Smooth muscle cell (in vitro differentiated cells): Measurements from ENCODE around the gene USP6NL. TPM values are rescaled to one million over a fixed set of nuclear protein-coding genes. Genes with fewer than 3 reads are reported as not detected.

Source experiments
- DNase-seq: peaks from one replicate; lab custom pipeline; 2025; ENCODE audit not compliant: unreplicated experiment; lab: John Stamatoyannopoulos, UW
- H2AFZ ChIP-seq: fragments of 200-600 bp; sonication (generic); 2 replicates; pipeline ENCODE4 v1.6.0; 2016; ENCODE audit warnings: antibody characterized with exemption, low read depth, mild to moderate bottlenecking
- H3F3A ChIP-seq: fragments of 200-600 bp; sonication (generic); 2 replicates; pipeline ENCODE4 v1.6.0; 2017; ENCODE audit warnings: antibody characterized with exemption, low read depth
- H3K27ac ChIP-seq: fragments of 200-600 bp; sonication (generic); 2 replicates; pipeline ENCODE4 v1.5.1; 2016; ENCODE audit warnings: low read depth, mild to moderate bottlenecking
- H3K27me3 ChIP-seq: fragments of 200-600 bp; sonication (generic); 2 replicates; pipeline ENCODE4 v1.6.1; 2016; ENCODE audit warnings: low read depth, mild to moderate bottlenecking
- H3K36me3 ChIP-seq: fragments of 200-600 bp; sonication (generic); 2 replicates; pipeline ENCODE4 v1.5.1; 2016; ENCODE audit warnings: low read depth
- H3K4me1 ChIP-seq: fragments of 200-600 bp; sonication (generic); 2 replicates; pipeline ENCODE4 v1.5.1; 2016; ENCODE audit warnings: low read depth
- H3K4me2 ChIP-seq: fragments of 200-600 bp; sonication (generic); 2 replicates; pipeline ENCODE4 v1.6.0; 2016; ENCODE audit warnings: mild to moderate bottlenecking
- H3K4me3 ChIP-seq: fragments of 200-600 bp; sonication (generic); 2 replicates; pipeline ENCODE4 v1.5.1; 2016; ENCODE audit warnings: mild to moderate bottlenecking
- H3K79me2 ChIP-seq: fragments of 200-600 bp; sonication (generic); 2 replicates; pipeline ENCODE4 v1.6.0; 2016; ENCODE audit warnings: low read depth, mild to moderate bottlenecking
- H3K9ac ChIP-seq: fragments of 200-600 bp; sonication (generic); 2 replicates; pipeline ENCODE4 v1.6.0; 2016; ENCODE audit warnings: low read depth
- H3K9me3 ChIP-seq: fragments of 200-600 bp; sonication (generic); replicated peaks from 2 replicates; pipeline ENCODE4 v1.5.1; 2016; ENCODE audit warnings: low read depth
- H4K20me1 ChIP-seq: fragments of 200-600 bp; sonication (generic); 2 replicates; pipeline ENCODE4 v1.6.0; 2016; ENCODE audit warnings: low read depth
- WGBS: methylation state at CpG from one replicate; pipeline ENCODE4 v1.1.7; 2016; ENCODE audit warnings: low lambda C conversion rate; 5-methylcytosine and 5-hydroxymethylcytosine counted together
- polyA plus RNA-seq: library from polyadenylated mRNA; unstranded; fragments of >200 nt; fragmentation: Nextera tagmentation; extraction: Ambion mirVana; gene quantifications from 2 replicates; pipeline ENCODE4 v1.2.1, GENCODE V29; 2016
- total RNA-seq: library from RNA; depleted of rRNA; stranded (reverse); fragments of >200 nt; gene quantifications from 2 replicates; pipeline ENCODE4 v1.2.3, GENCODE V29; 2014
- TF ChIP-seq, protein P1 (sequence below): fragments of 200-600 bp; sonication (generic); IDR thresholded peaks from 2 replicates; pipeline ENCODE4 v1.5.1; 2017; ENCODE audit warnings: borderline replicate concordance, mild to moderate bottlenecking, antibody characterized with exemption; ENCODE audit not compliant: insufficient read depth, poor library complexity, severe bottlenecking

Gene USP6NL
- total and polyA plus RNA-seq, 2 experiments from 2014 or later = 12.0 to 32.8 TPM

DNA sequence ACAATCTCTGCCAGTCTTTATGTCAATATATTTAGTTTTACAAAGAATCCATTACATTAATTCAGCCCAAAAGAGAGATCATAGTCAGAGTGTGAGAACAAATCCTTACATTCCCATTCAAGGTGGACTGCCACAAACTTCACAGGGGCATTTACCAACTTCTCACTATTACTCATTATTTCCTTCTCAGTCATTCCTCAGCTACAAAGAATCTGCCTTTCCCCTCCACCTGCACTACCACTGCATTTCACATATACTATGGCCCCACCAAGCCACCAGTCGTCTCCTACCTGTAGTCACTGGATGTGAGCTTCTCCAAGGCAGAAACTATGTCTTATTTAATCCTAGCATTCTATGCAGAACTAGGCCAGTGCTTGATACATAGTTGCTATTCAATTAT is 94.3 kb downstream of the USP6NL start:
- H3K4me1 ChIP-seq = peaks cover 15% of the 10 kb centered on the region
- H3K9ac ChIP-seq = peak overlapping the region; percentile 59
- H3K27me3 ChIP-seq = no peaks in the 10 kb centered on the region
- no peaks in the 10 kb centered on the region for H3K36me3 ChIP-seq
- H3K27ac ChIP-seq = peak overlapping the region; percentile 77
- H3K79me2 ChIP-seq = peaks cover 6% of the 10 kb centered on the region
- WGBS = 76% methylated on average over 1 of the region's 1 CpG
- no peaks in the 10 kb centered on the region for H4K20me1 ChIP-seq
- TF ChIP-seq, protein P1, sequence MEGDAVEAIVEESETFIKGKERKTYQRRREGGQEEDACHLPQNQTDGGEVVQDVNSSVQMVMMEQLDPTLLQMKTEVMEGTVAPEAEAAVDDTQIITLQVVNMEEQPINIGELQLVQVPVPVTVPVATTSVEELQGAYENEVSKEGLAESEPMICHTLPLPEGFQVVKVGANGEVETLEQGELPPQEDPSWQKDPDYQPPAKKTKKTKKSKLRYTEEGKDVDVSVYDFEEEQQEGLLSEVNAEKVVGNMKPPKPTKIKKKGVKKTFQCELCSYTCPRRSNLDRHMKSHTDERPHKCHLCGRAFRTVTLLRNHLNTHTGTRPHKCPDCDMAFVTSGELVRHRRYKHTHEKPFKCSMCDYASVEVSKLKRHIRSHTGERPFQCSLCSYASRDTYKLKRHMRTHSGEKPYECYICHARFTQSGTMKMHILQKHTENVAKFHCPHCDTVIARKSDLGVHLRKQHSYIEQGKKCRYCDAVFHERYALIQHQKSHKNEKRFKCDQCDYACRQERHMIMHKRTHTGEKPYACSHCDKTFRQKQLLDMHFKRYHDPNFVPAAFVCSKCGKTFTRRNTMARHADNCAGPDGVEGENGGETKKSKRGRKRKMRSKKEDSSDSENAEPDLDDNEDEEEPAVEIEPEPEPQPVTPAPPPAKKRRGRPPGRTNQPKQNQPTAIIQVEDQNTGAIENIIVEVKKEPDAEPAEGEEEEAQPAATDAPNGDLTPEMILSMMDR = no peak
- DNase-seq = no peak
- H3K9me3 ChIP-seq = no peaks in the 10 kb centered on the region
- H2AFZ ChIP-seq = no peak overlapping the region
- no peak overlapping the region for H3K4me3 ChIP-seq
- peak overlapping the region; percentile 53 for H3K4me2 ChIP-seq
- peaks cover 13% of the 10 kb centered on the region for H3F3A ChIP-seq

- Histone ChIP-seq H3K27me3 (no peaks in the 10 kb centered on the region), H3K9ac (no peak overlapping the region), H2AFZ (no peak overlapping the region), H3F3A (peaks cover 13% of the 10 kb centered on the region), H3K4me1 (peaks cover 15% of the 10 kb centered on the region), H3K4me2 (peak overlapping the region; percentile 53), H3K79me2 (peaks cover 6% of the 10 kb centered on the region), H3K9me3 (no peaks in the 10 kb centered on the region), H3K4me3 (no peak overlapping the region), H3K27ac (peak overlapping the region; percentile 77), H3K36me3 (no peaks in the 10 kb centered on the region), H4K20me1 (no peaks in the 10 kb centered on the region)
- DNase-seq = no peak
- TF ChIP-seq, protein P1 = no peak
- WGBS = 69% methylated on average over 2 of the region's 2 CpGs
Observed at GRCh38 chr10:11516431-11516746, 95.1 kb downstream of the USP6NL start.

DNA sequence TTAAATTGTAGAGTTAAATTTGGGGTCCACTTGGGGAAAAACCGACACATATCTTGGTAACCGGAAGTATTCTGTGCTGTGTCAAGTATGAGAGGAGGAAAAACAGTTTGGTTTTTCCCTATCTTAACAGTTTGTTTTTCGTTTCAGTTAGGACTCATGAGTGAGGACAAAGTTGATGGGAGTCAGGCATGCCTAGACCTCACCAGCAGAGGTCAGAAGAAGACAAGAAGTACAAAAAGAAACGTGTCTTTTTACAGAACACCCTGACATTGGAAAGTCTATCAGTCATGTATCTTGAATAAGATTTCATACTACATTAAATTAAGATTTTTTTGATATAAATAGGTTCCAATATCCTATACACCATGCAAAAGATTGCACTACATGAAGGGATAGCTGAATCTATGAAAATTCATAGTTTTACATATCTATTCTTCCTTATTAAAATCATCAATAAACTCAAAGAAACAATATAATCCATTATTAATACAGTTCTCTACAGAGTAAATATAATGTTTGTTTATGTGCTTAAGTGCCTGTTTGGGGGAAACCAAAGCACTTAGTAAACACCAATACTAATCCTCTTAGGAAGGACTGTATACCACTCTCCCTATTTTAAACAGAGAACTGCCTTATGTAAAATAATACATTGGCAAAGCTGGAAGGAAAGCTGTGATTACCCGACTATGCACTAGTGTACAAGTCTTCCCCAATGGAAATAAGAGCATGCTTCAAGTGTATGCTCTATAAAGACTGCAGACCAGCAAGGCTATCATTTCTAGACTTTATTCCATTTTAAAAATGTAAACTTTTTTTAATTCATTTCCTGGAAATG is 95.6 kb downstream of the USP6NL start:
- Histone ChIP-seq H3K4me2 (peak overlapping the region; percentile 53), H3K9ac (no peak overlapping the region), H3K4me3 (no peak overlapping the region), H3F3A (peaks cover 13% of the 10 kb centered on the region), H3K4me1 (peaks cover 15% of the 10 kb centered on the region), H3K27ac (peak overlapping the region; percentile 77), H3K36me3 (no peaks in the 10 kb centered on the region), H2AFZ (no peak overlapping the region), H3K79me2 (peaks cover 6% of the 10 kb centered on the region), H3K27me3 (no peaks in the 10 kb centered on the region), H4K20me1 (no peaks in the 10 kb centered on the region), H3K9me3 (no peaks in the 10 kb centered on the region)
- TF ChIP-seq, protein P1 = peak; percentile 85
- 40% methylated on average over 5 of the region's 5 CpGs for WGBS
- no peak for DNase-seq

- H4K20me1 ChIP-seq = peaks cover 3% of the 10 kb centered on the region
- H3K4me1 ChIP-seq = peaks cover 23% of the 10 kb centered on the region
- H2AFZ ChIP-seq = no peak overlapping the region
- peaks cover 11% of the 10 kb centered on the region for H3F3A ChIP-seq
- 85% methylated on average over 4 of the region's 4 CpGs for WGBS
- DNase-seq = no peak
- no peak overlapping the region for H3K4me3 ChIP-seq
- H3K9ac ChIP-seq = no peak overlapping the region
- no peaks in the 10 kb centered on the region for H3K9me3 ChIP-seq
- H3K27ac ChIP-seq = no peak overlapping the region
- H3K27me3 ChIP-seq = no peaks in the 10 kb centered on the region
- H3K36me3 ChIP-seq = no peaks in the 10 kb centered on the region
- H3K4me2 ChIP-seq = no peak overlapping the region
- H3K79me2 ChIP-seq = no peaks in the 10 kb centered on the region
- TF ChIP-seq, protein P1 = no peak
Observed at GRCh38 chr10:11513727-11514126, 97.7 kb downstream of the USP6NL start.
